HEK293 (cell line): Measurements from ENCODE around the gene ATP4A.
A peak's percentile ranks its signal among the peaks of the same experiment; 100 is the strongest.

Experiments used
- GLIS1 ChIP-seq: fragments of 450-650 bp; formaldehyde crosslinking; IDR thresholded peaks from 2 replicates; pipeline ENCODE4 v1.5.1; 2016; ENCODE audit warnings: missing biosample characterization, missing genetic modification characterization
- KLF16 ChIP-seq: fragments of 450-650 bp; formaldehyde crosslinking; IDR thresholded peaks from 2 replicates; pipeline ENCODE4 v1.5.1; 2017; ENCODE audit warnings: missing biosample characterization, missing genetic modification characterization
- KLF7 ChIP-seq: fragments of 450-650 bp; formaldehyde crosslinking; IDR thresholded peaks from 2 replicates; pipeline ENCODE4 v1.5.1; 2016; ENCODE audit warnings: missing biosample characterization, missing genetic modification characterization, borderline replicate concordance
- MZF1 ChIP-seq: fragments of 450-650 bp; formaldehyde crosslinking; IDR thresholded peaks from 2 replicates; pipeline ENCODE4 v1.5.1; 2017; ENCODE audit warnings: missing biosample characterization, missing genetic modification characterization, borderline replicate concordance
- SCRT1 ChIP-seq: fragments of 450-650 bp; formaldehyde crosslinking; IDR thresholded peaks from 2 replicates; pipeline ENCODE4 v1.5.1; 2016; ENCODE audit warnings: missing biosample characterization, missing genetic modification characterization, borderline replicate concordance
- TRIM28 ChIP-seq: IDR thresholded peaks from 2 replicates; pipeline ENCODE4 v1.6.1; 2011; ENCODE audit warnings: low read length, control low read depth, borderline replicate concordance
- YY2 ChIP-seq: fragments of 450-650 bp; formaldehyde crosslinking; IDR thresholded peaks from 2 replicates; pipeline ENCODE4 v1.5.1; 2016; ENCODE audit warnings: missing biosample characterization, missing genetic modification characterization
- ZFP3 ChIP-seq: fragments of 450-650 bp; formaldehyde crosslinking; IDR thresholded peaks from 2 replicates; pipeline ENCODE4 v1.5.1; 2016; ENCODE audit warnings: low read depth, missing biosample characterization, missing genetic modification characterization
- ZFP41 ChIP-seq: fragments of 450-650 bp; formaldehyde crosslinking; IDR thresholded peaks from 2 replicates; pipeline ENCODE4 v1.5.1; 2016; ENCODE audit warnings: missing biosample characterization, missing genetic modification characterization, borderline replicate concordance
- ZNF174 ChIP-seq: fragments of 450-650 bp; formaldehyde crosslinking; IDR thresholded peaks from 2 replicates; pipeline ENCODE4 v1.5.0; 2017; ENCODE audit warnings: missing biosample characterization, mild to moderate bottlenecking, missing genetic modification characterization
- ZNF311 ChIP-seq: fragments of 450-650 bp; formaldehyde crosslinking; IDR thresholded peaks from 2 replicates; pipeline ENCODE4 v1.5.1; 2017; ENCODE audit warnings: missing biosample characterization, missing genetic modification characterization, borderline replicate concordance
- ZNF560 ChIP-seq: fragments of 450-650 bp; formaldehyde crosslinking; IDR thresholded peaks from 2 replicates; pipeline ENCODE4 v1.5.1; 2017; ENCODE audit warnings: missing biosample characterization, missing genetic modification characterization, borderline replicate concordance
- ZNF561 ChIP-seq: fragments of 450-650 bp; IDR thresholded peaks from 2 replicates; pipeline ENCODE4 v1.5.1; 2018; ENCODE audit warnings: missing biosample characterization, missing genetic modification characterization, borderline replicate concordance
- ZNF571 ChIP-seq: fragments of 450-650 bp; formaldehyde crosslinking; IDR thresholded peaks from 2 replicates; pipeline ENCODE4 v1.5.0; 2017; ENCODE audit warnings: missing biosample characterization, missing genetic modification characterization
- ZNF585B ChIP-seq: fragments of 450-650 bp; formaldehyde crosslinking; IDR thresholded peaks from 2 replicates; pipeline ENCODE4 v1.5.1; 2016; ENCODE audit warnings: missing biosample characterization, missing genetic modification characterization
- ZNF596 ChIP-seq: fragments of 450-650 bp; IDR thresholded peaks from 2 replicates; pipeline ENCODE4 v1.5.0; 2018; ENCODE audit warnings: missing biosample characterization, mild to moderate bottlenecking, missing genetic modification characterization, moderate library complexity
- ZNF654 ChIP-seq: fragments of 450-650 bp; formaldehyde crosslinking; IDR thresholded peaks from 2 replicates; pipeline ENCODE4 v1.5.1; 2016; ENCODE audit warnings: low read depth, missing biosample characterization, missing genetic modification characterization
- ZNF677 ChIP-seq: fragments of 450-650 bp; IDR thresholded peaks from 2 replicates; pipeline ENCODE4 v1.5.0; 2018; ENCODE audit warnings: missing biosample characterization, mild to moderate bottlenecking, missing genetic modification characterization, moderate library complexity
- ZNF785 ChIP-seq: fragments of 450-650 bp; formaldehyde crosslinking; IDR thresholded peaks from 2 replicates; pipeline ENCODE4 v1.5.1; 2016; ENCODE audit warnings: missing biosample characterization, missing genetic modification characterization
- ZNF792 ChIP-seq: fragments of 450-650 bp; formaldehyde crosslinking; IDR thresholded peaks from 2 replicates; pipeline ENCODE4 v1.5.1; 2016; ENCODE audit warnings: missing biosample characterization, missing genetic modification characterization
- TF ChIP-seq, protein P1 (sequence below): fragments of 450-650 bp; formaldehyde crosslinking; IDR thresholded peaks from 2 replicates; pipeline ENCODE4 v1.5.1; 2016; ENCODE audit warnings: missing biosample characterization, missing genetic modification characterization
- TF ChIP-seq, protein P2 (sequence below): fragments of 450-650 bp; IDR thresholded peaks from 2 replicates; pipeline ENCODE4 v1.5.1; 2018; ENCODE audit warnings: missing biosample characterization, missing genetic modification characterization
- TF ChIP-seq, protein P3 (sequence below): fragments of 450-650 bp; formaldehyde crosslinking; IDR thresholded peaks from 2 replicates; pipeline ENCODE4 v1.5.1; 2016; ENCODE audit warnings: missing biosample characterization, missing genetic modification characterization
- TF ChIP-seq, protein P4 (sequence below): fragments of 450-650 bp; formaldehyde crosslinking; IDR thresholded peaks from 2 replicates; pipeline ENCODE4 v1.5.1; 2016; ENCODE audit warnings: missing biosample characterization, missing genetic modification characterization
- TF ChIP-seq, protein P5 (sequence below): fragments of 450-650 bp; formaldehyde crosslinking; IDR thresholded peaks from 2 replicates; pipeline ENCODE4 v1.5.1; 2017; ENCODE audit warnings: missing biosample characterization, missing genetic modification characterization
- TF ChIP-seq, protein P6 (sequence below): fragments of 450-650 bp; formaldehyde crosslinking; IDR thresholded peaks from 2 replicates; pipeline ENCODE4 v1.5.1; 2016; ENCODE audit warnings: missing biosample characterization, missing genetic modification characterization, low read depth
- TF ChIP-seq, protein P7 (sequence below): fragments of 450-650 bp; formaldehyde crosslinking; IDR thresholded peaks from 2 replicates; pipeline ENCODE4 v1.5.1; 2016; ENCODE audit warnings: missing biosample characterization, missing genetic modification characterization

The ATP4A gene

DNA sequence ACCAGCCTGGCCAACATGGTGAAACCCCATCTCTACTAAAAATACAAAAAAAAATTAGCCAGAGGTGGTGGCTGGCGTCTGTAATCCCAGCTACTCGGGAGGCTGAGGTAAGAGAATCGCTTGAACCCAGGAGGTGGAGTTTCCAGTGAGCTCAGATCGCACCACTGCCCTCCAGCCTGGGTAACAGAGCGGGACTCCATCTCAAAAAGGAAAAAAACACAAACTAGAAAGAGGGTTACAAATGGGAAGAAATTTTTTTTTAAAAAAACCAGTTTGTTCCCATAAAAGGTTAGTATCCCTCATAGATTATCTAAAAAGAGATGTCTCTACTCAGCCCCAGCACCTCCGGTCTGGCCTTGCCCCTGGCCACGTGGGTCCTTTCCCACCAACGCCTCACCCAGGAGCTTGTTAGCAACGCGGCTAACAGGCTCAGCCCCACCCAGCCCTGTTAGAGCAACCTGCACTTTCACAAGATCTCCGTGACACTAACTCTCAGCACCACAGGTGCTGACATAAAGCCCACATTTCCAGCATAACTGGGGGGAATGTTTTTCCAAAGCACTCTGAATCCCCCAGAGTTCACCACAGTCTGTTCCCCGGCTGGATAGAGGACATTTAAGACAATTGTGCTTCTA, 54.3 kb downstream of the ATP4A start (continued):
- TF ChIP-seq ZNF174 (no peak), ZNF311 (tag by site-specific recombination) (no peak), KLF7 (tag by site-specific recombination) (peak; percentile 63; the same call in 1 of the 2 replicates), ZNF654 (tag by site-specific recombination) (no peak), ZNF561 (tag by site-specific recombination) (peak; percentile 55; the same call in 1 of the 2 replicates), ZNF596 (tag by site-specific recombination) (no peak), ZNF560 (tag by site-specific recombination) (peak; percentile 86), ZFP3 (tag by site-specific recombination) (no peak), ZNF785 (tag by site-specific recombination) (no peak), ZNF677 (tag by site-specific recombination) (no peak), ZNF571 (tag by site-specific recombination) (no peak), GLIS1 (tag by site-specific recombination) (peak; percentile 37), SCRT1 (tag by site-specific recombination) (peak; percentile 74; the same call in 1 of the 2 replicates), ZNF585B (no peak), ZFP41 (tag by site-specific recombination) (no peak), ZNF792 (tag by site-specific recombination) (no peak), MZF1 (tag by site-specific recombination) (no peak; the same call in 1 of the 2 replicates), YY2 (no peak), KLF16 (tag by site-specific recombination) (0 out of 2 replicates have a peak, but pooled peaks have one; percentile 33), TRIM28 (no peak)
- TF ChIP-seq, protein P1, sequence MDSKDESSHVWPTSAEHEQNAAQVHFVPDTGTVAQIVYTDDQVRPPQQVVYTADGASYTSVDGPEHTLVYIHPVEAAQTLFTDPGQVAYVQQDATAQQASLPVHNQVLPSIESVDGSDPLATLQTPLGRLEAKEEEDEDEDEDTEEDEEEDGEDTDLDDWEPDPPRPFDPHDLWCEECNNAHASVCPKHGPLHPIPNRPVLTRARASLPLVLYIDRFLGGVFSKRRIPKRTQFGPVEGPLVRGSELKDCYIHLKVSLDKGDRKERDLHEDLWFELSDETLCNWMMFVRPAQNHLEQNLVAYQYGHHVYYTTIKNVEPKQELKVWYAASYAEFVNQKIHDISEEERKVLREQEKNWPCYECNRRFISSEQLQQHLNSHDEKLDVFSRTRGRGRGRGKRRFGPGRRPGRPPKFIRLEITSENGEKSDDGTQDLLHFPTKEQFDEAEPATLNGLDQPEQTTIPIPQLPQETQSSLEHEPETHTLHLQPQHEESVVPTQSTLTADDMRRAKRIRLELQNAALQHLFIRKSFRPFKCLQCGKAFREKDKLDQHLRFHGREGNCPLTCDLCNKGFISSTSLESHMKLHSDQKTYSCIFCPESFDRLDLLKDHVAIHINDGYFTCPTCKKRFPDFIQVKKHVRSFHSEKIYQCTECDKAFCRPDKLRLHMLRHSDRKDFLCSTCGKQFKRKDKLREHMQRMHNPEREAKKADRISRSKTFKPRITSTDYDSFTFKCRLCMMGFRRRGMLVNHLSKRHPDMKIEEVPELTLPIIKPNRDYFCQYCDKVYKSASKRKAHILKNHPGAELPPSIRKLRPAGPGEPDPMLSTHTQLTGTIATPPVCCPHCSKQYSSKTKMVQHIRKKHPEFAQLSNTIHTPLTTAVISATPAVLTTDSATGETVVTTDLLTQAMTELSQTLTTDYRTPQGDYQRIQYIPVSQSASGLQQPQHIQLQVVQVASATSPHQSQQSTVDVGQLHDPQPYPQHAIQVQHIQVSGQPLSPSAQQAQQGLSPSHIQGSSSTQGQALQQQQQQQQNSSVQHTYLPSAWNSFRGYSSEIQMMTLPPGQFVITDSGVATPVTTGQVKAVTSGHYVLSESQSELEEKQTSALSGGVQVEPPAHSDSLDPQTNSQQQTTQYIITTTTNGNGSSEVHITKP (tag by site-specific recombination) = peak; percentile 96
- TF ChIP-seq, protein P2, sequence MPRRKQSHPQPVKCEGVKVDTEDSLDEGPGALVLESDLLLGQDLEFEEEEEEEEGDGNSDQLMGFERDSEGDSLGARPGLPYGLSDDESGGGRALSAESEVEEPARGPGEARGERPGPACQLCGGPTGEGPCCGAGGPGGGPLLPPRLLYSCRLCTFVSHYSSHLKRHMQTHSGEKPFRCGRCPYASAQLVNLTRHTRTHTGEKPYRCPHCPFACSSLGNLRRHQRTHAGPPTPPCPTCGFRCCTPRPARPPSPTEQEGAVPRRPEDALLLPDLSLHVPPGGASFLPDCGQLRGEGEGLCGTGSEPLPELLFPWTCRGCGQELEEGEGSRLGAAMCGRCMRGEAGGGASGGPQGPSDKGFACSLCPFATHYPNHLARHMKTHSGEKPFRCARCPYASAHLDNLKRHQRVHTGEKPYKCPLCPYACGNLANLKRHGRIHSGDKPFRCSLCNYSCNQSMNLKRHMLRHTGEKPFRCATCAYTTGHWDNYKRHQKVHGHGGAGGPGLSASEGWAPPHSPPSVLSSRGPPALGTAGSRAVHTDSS (tag by site-specific recombination) = no peak
- TF ChIP-seq, protein P3, sequence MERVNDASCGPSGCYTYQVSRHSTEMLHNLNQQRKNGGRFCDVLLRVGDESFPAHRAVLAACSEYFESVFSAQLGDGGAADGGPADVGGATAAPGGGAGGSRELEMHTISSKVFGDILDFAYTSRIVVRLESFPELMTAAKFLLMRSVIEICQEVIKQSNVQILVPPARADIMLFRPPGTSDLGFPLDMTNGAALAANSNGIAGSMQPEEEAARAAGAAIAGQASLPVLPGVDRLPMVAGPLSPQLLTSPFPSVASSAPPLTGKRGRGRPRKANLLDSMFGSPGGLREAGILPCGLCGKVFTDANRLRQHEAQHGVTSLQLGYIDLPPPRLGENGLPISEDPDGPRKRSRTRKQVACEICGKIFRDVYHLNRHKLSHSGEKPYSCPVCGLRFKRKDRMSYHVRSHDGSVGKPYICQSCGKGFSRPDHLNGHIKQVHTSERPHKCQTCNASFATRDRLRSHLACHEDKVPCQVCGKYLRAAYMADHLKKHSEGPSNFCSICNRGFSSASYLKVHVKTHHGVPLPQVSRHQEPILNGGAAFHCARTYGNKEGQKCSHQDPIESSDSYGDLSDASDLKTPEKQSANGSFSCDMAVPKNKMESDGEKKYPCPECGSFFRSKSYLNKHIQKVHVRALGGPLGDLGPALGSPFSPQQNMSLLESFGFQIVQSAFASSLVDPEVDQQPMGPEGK (tag by site-specific recombination) = peak; percentile 12; the same call in 1 of the 2 replicates
- TF ChIP-seq, protein P4, sequence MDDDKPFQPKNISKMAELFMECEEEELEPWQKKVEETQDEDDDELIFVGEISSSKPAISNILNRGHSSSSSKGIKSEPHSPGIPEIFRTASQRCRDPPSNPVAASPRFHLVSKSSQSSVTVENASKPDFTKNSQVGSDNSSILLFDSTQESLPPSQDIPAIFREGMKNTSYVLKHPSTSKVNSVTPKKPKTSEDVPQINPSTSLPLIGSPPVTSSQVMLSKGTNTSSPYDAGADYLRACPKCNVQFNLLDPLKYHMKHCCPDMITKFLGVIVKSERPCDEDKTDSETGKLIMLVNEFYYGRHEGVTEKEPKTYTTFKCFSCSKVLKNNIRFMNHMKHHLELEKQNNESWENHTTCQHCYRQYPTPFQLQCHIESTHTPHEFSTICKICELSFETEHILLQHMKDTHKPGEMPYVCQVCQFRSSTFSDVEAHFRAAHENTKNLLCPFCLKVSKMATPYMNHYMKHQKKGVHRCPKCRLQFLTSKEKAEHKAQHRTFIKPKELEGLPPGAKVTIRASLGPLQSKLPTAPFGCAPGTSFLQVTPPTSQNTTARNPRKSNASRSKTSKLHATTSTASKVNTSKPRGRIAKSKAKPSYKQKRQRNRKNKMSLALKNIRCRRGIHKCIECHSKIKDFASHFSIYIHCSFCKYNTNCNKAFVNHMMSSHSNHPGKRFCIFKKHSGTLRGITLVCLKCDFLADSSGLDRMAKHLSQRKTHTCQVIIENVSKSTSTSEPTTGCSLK = no peak
- TF ChIP-seq, protein P5, sequence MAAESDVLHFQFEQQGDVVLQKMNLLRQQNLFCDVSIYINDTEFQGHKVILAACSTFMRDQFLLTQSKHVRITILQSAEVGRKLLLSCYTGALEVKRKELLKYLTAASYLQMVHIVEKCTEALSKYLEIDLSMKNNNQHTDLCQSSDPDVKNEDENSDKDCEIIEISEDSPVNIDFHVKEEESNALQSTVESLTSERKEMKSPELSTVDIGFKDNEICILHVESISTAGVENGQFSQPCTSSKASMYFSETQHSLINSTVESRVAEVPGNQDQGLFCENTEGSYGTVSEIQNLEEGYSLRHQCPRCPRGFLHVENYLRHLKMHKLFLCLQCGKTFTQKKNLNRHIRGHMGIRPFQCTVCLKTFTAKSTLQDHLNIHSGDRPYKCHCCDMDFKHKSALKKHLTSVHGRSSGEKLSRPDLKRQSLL = no peak
- TF ChIP-seq, protein P6, sequence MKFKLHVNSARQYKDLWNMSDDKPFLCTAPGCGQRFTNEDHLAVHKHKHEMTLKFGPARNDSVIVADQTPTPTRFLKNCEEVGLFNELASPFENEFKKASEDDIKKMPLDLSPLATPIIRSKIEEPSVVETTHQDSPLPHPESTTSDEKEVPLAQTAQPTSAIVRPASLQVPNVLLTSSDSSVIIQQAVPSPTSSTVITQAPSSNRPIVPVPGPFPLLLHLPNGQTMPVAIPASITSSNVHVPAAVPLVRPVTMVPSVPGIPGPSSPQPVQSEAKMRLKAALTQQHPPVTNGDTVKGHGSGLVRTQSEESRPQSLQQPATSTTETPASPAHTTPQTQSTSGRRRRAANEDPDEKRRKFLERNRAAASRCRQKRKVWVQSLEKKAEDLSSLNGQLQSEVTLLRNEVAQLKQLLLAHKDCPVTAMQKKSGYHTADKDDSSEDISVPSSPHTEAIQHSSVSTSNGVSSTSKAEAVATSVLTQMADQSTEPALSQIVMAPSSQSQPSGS (tag by site-specific recombination) = no peak
- TF ChIP-seq, protein P7, sequence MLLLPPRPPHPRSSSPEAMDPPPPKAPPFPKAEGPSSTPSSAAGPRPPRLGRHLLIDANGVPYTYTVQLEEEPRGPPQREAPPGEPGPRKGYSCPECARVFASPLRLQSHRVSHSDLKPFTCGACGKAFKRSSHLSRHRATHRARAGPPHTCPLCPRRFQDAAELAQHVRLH (tag by site-specific recombination) = no peak
